GM18519 (cell line): ENCODE measurements around the gene CFAP92.

Experiments
- ATAC-seq: cut with Tn5 transposase; IDR thresholded peaks from one replicate; pipeline ENCODE4 v1.9.1; 2021; ENCODE audit warnings: mild to moderate bottlenecking, moderate library complexity; ENCODE audit not compliant: unreplicated experiment, low FRiP score

Gene CFAP92

GRCh38 chr3:129025691-129026435 lies 32.0 kb upstream of the CFAP92 start:
- ATAC-seq: no peak

GRCh38 chr3:129025108-129025507 lies 31.2 kb upstream of the CFAP92 start:
- ATAC-seq: no peak

GRCh38 chr3:129023909-129024308 lies 30.0 kb upstream of the CFAP92 start:
- ATAC-seq: no peak

- ATAC-seq: no peak
Observed at GRCh38 chr3:129023008-129023358, 29.1 kb upstream of the CFAP92 start.

GRCh38 chr3:129022114-129023007 lies 28.5 kb upstream of the CFAP92 start:
- ATAC-seq: no peak

GRCh38 chr3:129021140-129021551 lies 27.3 kb upstream of the CFAP92 start:
- no peak for ATAC-seq

- no peak for ATAC-seq
Observed at GRCh38 chr3:129020691-129021090, 26.8 kb upstream of the CFAP92 start.

- no peak for ATAC-seq
Observed at GRCh38 chr3:129019266-129019665, 25.4 kb upstream of the CFAP92 start.

- no peak for ATAC-seq
Observed at GRCh38 chr3:129018751-129019150, 24.9 kb upstream of the CFAP92 start.

GRCh38 chr3:129018271-129018670 lies 24.4 kb upstream of the CFAP92 start:
- no peak for ATAC-seq

- ATAC-seq: no peak
Observed at GRCh38 chr3:129017484-129017899, 23.6 kb upstream of the CFAP92 start.

- no peak for ATAC-seq
Observed at GRCh38 chr3:129016720-129017483, 23.0 kb upstream of the CFAP92 start.

GRCh38 chr3:129016356-129016719 lies 22.5 kb upstream of the CFAP92 start:
- ATAC-seq: no peak

- no peak for ATAC-seq
Observed at GRCh38 chr3:129015388-129016105, 21.7 kb upstream of the CFAP92 start.

GRCh38 chr3:129014793-129015345 lies 21.0 kb upstream of the CFAP92 start:
- ATAC-seq: no peak

- no peak for ATAC-seq
Observed at GRCh38 chr3:129014148-129014547, 20.3 kb upstream of the CFAP92 start.

- ATAC-seq: no peak
Observed at GRCh38 chr3:129013491-129013891, 19.6 kb upstream of the CFAP92 start.

GRCh38 chr3:129010310-129010956 lies 16.6 kb upstream of the CFAP92 start:
- no peak for ATAC-seq

- no peak for ATAC-seq
Observed at GRCh38 chr3:129009266-129009665, 15.4 kb upstream of the CFAP92 start.

- no peak for ATAC-seq
Observed at GRCh38 chr3:129007792-129008191, 13.9 kb upstream of the CFAP92 start.
